ENCODE measurements around the gene LGR4.

- TF ChIP-seq CTCF (IDR thresholded peaks at IDR 0.05) (no peak), POLR2A (IDR thresholded peaks at IDR 0.05) (no peak)
These were observed 69.4 kb downstream of the LGR4 start for GRCh38 chr11:27403195-27403594.

Data from uterus (tissue), 2 donors.